H9 (cell line): ENCODE measurements around the gene ZDHHC9. TPM values are rescaled to one million over a fixed set of nuclear protein-coding genes. Genes with fewer than 3 reads are reported as not detected.

Experiments
- DNase-seq: peaks from one replicate; pipeline ENCODE4 v3.0.0-alpha.2; 2017
- H2AFZ ChIP-seq: one replicate; pipeline ENCODE4 v1.6.1; 2013; ENCODE audit warnings: mild to moderate bottlenecking, low read length, control low read depth, moderate library complexity
- H2AK5ac ChIP-seq: 2 replicates; pipeline ENCODE4 v1.6.1; 2013; ENCODE audit warnings: low read length, control low read depth, mixed read lengths; ENCODE audit not compliant: insufficient read length
- H2BK120ac ChIP-seq: one replicate; pipeline ENCODE4 v1.6.1; 2013; ENCODE audit warnings: low read depth, mild to moderate bottlenecking, low read length, control low read depth, inconsistent platforms; ENCODE audit not compliant: poor library complexity, severe bottlenecking
- H2BK12ac ChIP-seq: 2 replicates; pipeline ENCODE4 v1.6.1; 2013; ENCODE audit warnings: low read length, control low read depth, mixed read lengths, low read depth; ENCODE audit not compliant: insufficient read length
- H2BK15ac ChIP-seq: 2 replicates; pipeline ENCODE4 v1.6.1; 2013; ENCODE audit warnings: low read depth, low read length, control low read depth
- H2BK20ac ChIP-seq: one replicate; pipeline ENCODE4 v1.6.1; 2013; ENCODE audit warnings: low read depth, mild to moderate bottlenecking, low read length, control low read depth, inconsistent platforms; ENCODE audit not compliant: poor library complexity, severe bottlenecking
- H2BK5ac ChIP-seq: 2 replicates; pipeline ENCODE4 v1.6.1; 2013; ENCODE audit warnings: low read length, control low read depth, mixed read lengths; ENCODE audit not compliant: insufficient read length
- H3K14ac ChIP-seq: 2 replicates; pipeline ENCODE4 v1.6.1; 2013; ENCODE audit warnings: low read length, control low read depth; ENCODE audit not compliant: insufficient read depth
- H3K18ac ChIP-seq: 2 replicates; pipeline ENCODE4 v1.6.1; 2013; ENCODE audit warnings: low read depth, mild to moderate bottlenecking, mixed read lengths, low read length, control low read depth; ENCODE audit not compliant: insufficient read length
- H3K23ac ChIP-seq: 2 replicates; pipeline ENCODE4 v1.6.1; 2013; ENCODE audit warnings: low read length, control low read depth, mixed read lengths, low read depth; ENCODE audit not compliant: insufficient read length
- H3K23me2 ChIP-seq: 2 replicates; pipeline ENCODE4 v1.6.1; 2013; ENCODE audit warnings: low read depth, mild to moderate bottlenecking, mixed read lengths, low read length, control low read depth; ENCODE audit not compliant: insufficient read length, poor library complexity, severe bottlenecking
- H3K27ac ChIP-seq: 2 replicates; pipeline ENCODE4 v1.5.1; 2013; ENCODE audit warnings: low read length, control low read depth, mixed read lengths, low read depth; ENCODE audit not compliant: insufficient read length
- H3K27me3 ChIP-seq: 2 replicates; pipeline ENCODE4 v1.6.1; 2013; ENCODE audit warnings: low read length, control low read depth, inconsistent platforms; ENCODE audit not compliant: insufficient read depth
- H3K4ac ChIP-seq: 2 replicates; pipeline ENCODE4 v1.6.1; 2013; ENCODE audit warnings: low read depth, mild to moderate bottlenecking, control low read depth, inconsistent platforms, low read length, moderate library complexity
- H3K4me1 ChIP-seq: 2 replicates; pipeline ENCODE4 v1.6.1; 2013; ENCODE audit warnings: low read length, control low read depth, inconsistent platforms; ENCODE audit not compliant: insufficient read depth
- H3K4me2 ChIP-seq: 2 replicates; pipeline ENCODE4 v1.6.1; 2013; ENCODE audit warnings: low read length, control low read depth, mixed read lengths; ENCODE audit not compliant: insufficient read length, insufficient read depth
- H3K56ac ChIP-seq: 2 replicates; pipeline ENCODE4 v1.6.1; 2013; ENCODE audit warnings: low read depth, mild to moderate bottlenecking, mixed read lengths, low read length, control low read depth; ENCODE audit not compliant: insufficient read length
- H3K79me1 ChIP-seq: 2 replicates; pipeline ENCODE4 v1.6.1; 2013; ENCODE audit warnings: low read depth, mild to moderate bottlenecking, moderate library complexity, low read length, control low read depth, inconsistent platforms; ENCODE audit not compliant: insufficient read depth, poor library complexity, severe bottlenecking
- H3K79me2 ChIP-seq: 2 replicates; pipeline ENCODE4 v1.6.1; 2013; ENCODE audit warnings: low read length, control low read depth, inconsistent platforms; ENCODE audit not compliant: insufficient read depth
- H3K9ac ChIP-seq: 2 replicates; pipeline ENCODE4 v1.6.1; 2013; ENCODE audit warnings: low read length, control low read depth, mixed read lengths; ENCODE audit not compliant: insufficient read length; ENCODE audit errors: extremely low read depth
- H3K9me3 ChIP-seq: one replicate; pipeline ENCODE4 v1.6.1; 2013; ENCODE audit warnings: low read depth, low read length, inconsistent platforms; ENCODE audit not compliant: control insufficient read depth
- H3T11ph ChIP-seq: one replicate; pipeline ENCODE4 v1.6.1; 2013; ENCODE audit warnings: mild to moderate bottlenecking, low read length, control low read depth, inconsistent platforms
- H4K20me1 ChIP-seq: one replicate; pipeline ENCODE4 v1.6.1; 2013; ENCODE audit not compliant: control insufficient read depth, insufficient read length, insufficient read depth
- H4K5ac ChIP-seq: 2 replicates; pipeline ENCODE4 v1.6.1; 2013; ENCODE audit warnings: low read depth, mild to moderate bottlenecking, mixed read lengths, low read length, control low read depth; ENCODE audit not compliant: insufficient read length
- H4K8ac ChIP-seq: replicated peaks from 2 replicates; pipeline ENCODE4 v1.6.1; 2013; ENCODE audit warnings: low read length, control low read depth, mixed read lengths, low read depth; ENCODE audit not compliant: insufficient read length
- H4K91ac ChIP-seq: 2 replicates; pipeline ENCODE4 v1.6.1; 2013; ENCODE audit warnings: low read depth, mild to moderate bottlenecking, moderate library complexity, mixed read lengths, low read length, control low read depth; ENCODE audit not compliant: insufficient read length
- H3K27ac Mint-ChIP-seq, 3 experiments: 2 replicates in 2 of 3; 3 replicates in 1 of 3; pipeline ENCODE4 v1.8.0; 2020 to 2021; ENCODE audit warnings: mixed read lengths in 3 of 3, mild to moderate bottlenecking in 1 of 3, moderate library complexity in 1 of 3
- H3K27me3 Mint-ChIP-seq: 2 replicates; pipeline ENCODE4 v1.8.0; 2021; ENCODE audit warnings: low read depth, mild to moderate bottlenecking, moderate library complexity, mixed read lengths
- H3K36me3 Mint-ChIP-seq, 3 experiments: 2 replicates in 2 of 3; 3 replicates in 1 of 3; pipeline ENCODE4 v1.8.0; 2020 to 2021; ENCODE audit warnings: low read depth in 3 of 3, mixed read lengths in 3 of 3; ENCODE audit not compliant: insufficient read depth in 1 of 3
- H3K4me1 Mint-ChIP-seq, 2 experiments: 2 replicates each; pipeline ENCODE4 v1.8.0; 2020; ENCODE audit warnings: mixed read lengths in 2 of 2
- H3K4me3 Mint-ChIP-seq, 2 experiments: 2 replicates in 1 of 2; 3 replicates in 1 of 2; pipeline ENCODE4 v1.8.0; 2020 to 2021; ENCODE audit warnings: mild to moderate bottlenecking in 2 of 2, mixed read lengths in 2 of 2, moderate library complexity in 1 of 2
- H3K9me3 Mint-ChIP-seq, 2 experiments: 2 replicates in 1 of 2; 3 replicates in 1 of 2; pipeline ENCODE4 v1.8.0; 2020; ENCODE audit warnings: mild to moderate bottlenecking in 2 of 2, mixed read lengths in 2 of 2, moderate library complexity in 1 of 2
- CTCF ChIP-seq: fragments of 200-600 bp; sonication (generic); conservative IDR thresholded peaks from 3 replicates; pipeline ENCODE4 v1.8.0; 2021; ENCODE audit warnings: antibody characterized with exemption, mild to moderate bottlenecking
- WGBS: extraction: QIAGEN DNeasy Blood & Tissue Kit; methylation state at CpG from one replicate; pipeline ENCODE4 v1.1.7; 2013; ENCODE audit warnings: missing lambda C conversion rate, low lambda C conversion rate, mixed read lengths; ENCODE audit not compliant: insufficient read length; ENCODE audit errors: extremely low coverage; 5-methylcytosine and 5-hydroxymethylcytosine counted together
- total RNA-seq: library from RNA; stranded (reverse); gene quantifications from 2 replicates; pipeline ENCODE4 v1.2.1, GENCODE V29; 2021

ZDHHC9 gene
- total RNA-seq, 1 experiment from 2014 or later = 21.0 TPM

GRCh38 chrX:129808829-129809796, 34.6 kb downstream of the ZDHHC9 start:
- peaks cover 40 to 51% (median 46%) of the 10 kb centered on the region in 3 experiments for H3K36me3 Mint-ChIP-seq
- H3K4me1 Mint-ChIP-seq = no peaks in the 10 kb centered on the region
- no peak overlapping the region for H4K8ac ChIP-seq
- TF ChIP-seq CTCF = no peak
- no peak overlapping the region for H2AK5ac ChIP-seq
- no peak overlapping the region for H2AFZ ChIP-seq
- H3K4me1 ChIP-seq = no peaks in the 10 kb centered on the region
- no peak overlapping the region for H3K23ac ChIP-seq
- H3K14ac ChIP-seq = no peak overlapping the region
- H2BK5ac ChIP-seq = no peak overlapping the region
- H2BK20ac ChIP-seq = no peak overlapping the region
- no peak overlapping the region for H3K4ac ChIP-seq
- no peak for DNase-seq
- H3K4me2 ChIP-seq = no peak overlapping the region
- H3T11ph ChIP-seq = no peak overlapping the region
- H3K79me1 ChIP-seq = no peaks in the 10 kb centered on the region
- no peaks in the 10 kb centered on the region for H3K9me3 ChIP-seq
- H4K5ac ChIP-seq = no peak overlapping the region
- H4K20me1 ChIP-seq = no peaks in the 10 kb centered on the region
- no peak overlapping the region for H2BK15ac ChIP-seq
- no peak overlapping the region for H3K9ac ChIP-seq
- H3K9me3 Mint-ChIP-seq = peaks cover 0 to 52% of the 10 kb centered on the region in 2 experiments; a peak in 2 of 5 replicates
- H3K27me3 ChIP-seq = no peaks in the 10 kb centered on the region
- H3K27ac Mint-ChIP-seq = no peak overlapping the region
- no CpG with 5 or more reads among the region's 7 CpGs for WGBS
- no peaks in the 10 kb centered on the region; the same call in 1 of the 2 replicates for H3K27me3 Mint-ChIP-seq
- H3K18ac ChIP-seq = no peak overlapping the region
- H3K23me2 ChIP-seq = no peaks in the 10 kb centered on the region
- no peak overlapping the region for H3K56ac ChIP-seq
- H4K91ac ChIP-seq = no peak overlapping the region
- H3K79me2 ChIP-seq = no peaks in the 10 kb centered on the region
- H2BK120ac ChIP-seq = no peak overlapping the region
- H3K4me3 Mint-ChIP-seq = no peak overlapping the region
- H3K27ac ChIP-seq = no peak overlapping the region
- no peak overlapping the region for H2BK12ac ChIP-seq
